ENCODE results near the gene BPIFA1.

The BPIFA1 gene

GRCh38 chr20:33282196-33282934 lies 46.6 kb downstream of the BPIFA1 start:
- H3K9me3 ChIP-seq (ENCODE audit: severe bottlenecking), result no peaks in the 10 kb centered on the region
- TF ChIP-seq, protein P1, sequence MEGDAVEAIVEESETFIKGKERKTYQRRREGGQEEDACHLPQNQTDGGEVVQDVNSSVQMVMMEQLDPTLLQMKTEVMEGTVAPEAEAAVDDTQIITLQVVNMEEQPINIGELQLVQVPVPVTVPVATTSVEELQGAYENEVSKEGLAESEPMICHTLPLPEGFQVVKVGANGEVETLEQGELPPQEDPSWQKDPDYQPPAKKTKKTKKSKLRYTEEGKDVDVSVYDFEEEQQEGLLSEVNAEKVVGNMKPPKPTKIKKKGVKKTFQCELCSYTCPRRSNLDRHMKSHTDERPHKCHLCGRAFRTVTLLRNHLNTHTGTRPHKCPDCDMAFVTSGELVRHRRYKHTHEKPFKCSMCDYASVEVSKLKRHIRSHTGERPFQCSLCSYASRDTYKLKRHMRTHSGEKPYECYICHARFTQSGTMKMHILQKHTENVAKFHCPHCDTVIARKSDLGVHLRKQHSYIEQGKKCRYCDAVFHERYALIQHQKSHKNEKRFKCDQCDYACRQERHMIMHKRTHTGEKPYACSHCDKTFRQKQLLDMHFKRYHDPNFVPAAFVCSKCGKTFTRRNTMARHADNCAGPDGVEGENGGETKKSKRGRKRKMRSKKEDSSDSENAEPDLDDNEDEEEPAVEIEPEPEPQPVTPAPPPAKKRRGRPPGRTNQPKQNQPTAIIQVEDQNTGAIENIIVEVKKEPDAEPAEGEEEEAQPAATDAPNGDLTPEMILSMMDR (IDR thresholded peaks at IDR 0.05; ENCODE audit: low read depth, low read length), result no peak
- no peak overlapping the region for H3K27ac ChIP-seq
- H3K4me3 ChIP-seq (ENCODE audit: low read depth, low read length), result no peak overlapping the region
- no peaks in the 10 kb centered on the region for H3K36me3 ChIP-seq
- no peak for DNase-seq
- no peaks in the 10 kb centered on the region for H3K27me3 ChIP-seq (ENCODE audit: insufficient read depth, low read depth, severe bottlenecking)

DNA sequence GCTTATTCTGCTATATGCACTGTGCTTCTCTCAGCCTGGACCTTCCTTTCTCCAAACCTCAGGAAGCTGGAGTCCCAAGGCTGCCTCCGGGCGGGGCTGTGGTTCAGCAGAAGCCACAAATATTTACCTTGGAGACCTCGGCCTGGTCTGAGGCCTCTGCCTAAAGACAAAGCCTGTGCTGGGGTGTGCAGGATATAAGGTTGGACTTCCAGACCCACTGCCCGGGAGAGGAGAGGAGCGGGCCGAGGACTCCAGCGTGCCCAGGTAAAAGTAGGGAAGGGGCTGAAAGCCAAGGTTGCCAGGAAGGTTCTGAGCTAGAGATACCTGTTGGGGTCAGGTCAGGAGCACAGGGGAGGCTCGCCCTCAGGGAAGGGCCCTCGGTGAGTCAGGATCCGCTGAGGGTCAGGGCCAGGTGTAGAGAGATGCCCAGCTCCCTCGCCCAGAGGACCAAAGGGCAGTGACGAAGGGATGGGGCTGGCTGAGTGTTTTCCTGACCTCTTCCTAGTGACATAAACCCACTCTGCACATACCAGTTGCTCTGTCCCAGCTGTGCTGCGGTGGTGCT lies 47.3 kb downstream of the BPIFA1 start, which contains the start of gene BPIFB1:
Gene BPIFB1, plus strand, starts transcription at position 224 of the 565 bp plus-strand sequence. CDS start 2,860 bp downstream, outside the sequence.
- H3K36me3 ChIP-seq, result no peaks in the 10 kb centered on the region
- no peak for DNase-seq
- H3K9me3 ChIP-seq (ENCODE audit: severe bottlenecking), result no peaks in the 10 kb centered on the region
- H3K27ac ChIP-seq, result no peak within 1 kb of the TSS
- TF ChIP-seq, protein P1 (IDR thresholded peaks at IDR 0.05; ENCODE audit: low read depth, low read length), result no peak
- no peak within 1 kb of the TSS for H3K4me3 ChIP-seq (ENCODE audit: low read depth, low read length)
- no peaks in the 10 kb centered on the region for H3K27me3 ChIP-seq (ENCODE audit: insufficient read depth, low read depth, severe bottlenecking)

- H3K9me3 ChIP-seq (ENCODE audit: severe bottlenecking), result no peaks in the 10 kb centered on the region
- TF ChIP-seq, protein P1 (IDR thresholded peaks at IDR 0.05; ENCODE audit: low read depth, low read length), result no peak
- no peak overlapping the region for H3K4me3 ChIP-seq (ENCODE audit: low read depth, low read length)
- no peaks in the 10 kb centered on the region for H3K27me3 ChIP-seq (ENCODE audit: insufficient read depth, low read depth, severe bottlenecking)
- DNase-seq, result no peak
- H3K27ac ChIP-seq, result no peak overlapping the region
- no peaks in the 10 kb centered on the region for H3K36me3 ChIP-seq
These were observed 48.5 kb downstream of the BPIFA1 start for GRCh38 chr20:33284284-33284683.

DNA sequence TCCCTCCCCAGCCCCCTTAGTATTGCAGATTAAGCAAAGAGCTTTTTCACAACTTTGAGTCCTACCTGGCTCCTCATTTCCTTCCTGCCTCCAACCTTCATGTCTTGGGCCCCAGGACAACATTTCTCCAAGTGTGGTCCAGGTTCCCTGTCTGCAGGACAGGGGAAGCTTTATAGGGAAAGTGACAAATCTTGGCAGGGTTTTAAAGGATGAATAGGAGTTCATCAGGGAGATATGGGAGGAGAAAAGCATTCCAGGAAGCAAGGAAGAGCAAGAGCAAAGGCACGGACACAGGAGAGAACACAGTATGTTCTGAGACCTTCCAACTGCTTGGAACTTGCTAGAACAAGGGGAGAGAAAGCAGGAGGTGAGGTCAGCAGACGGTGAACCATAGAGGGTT lies 49.1 kb downstream of the BPIFA1 start:
- TF ChIP-seq, protein P1 (IDR thresholded peaks at IDR 0.05; ENCODE audit: low read depth, low read length), result no peak
- no peak for DNase-seq
- no peaks in the 10 kb centered on the region for H3K36me3 ChIP-seq
- no peak overlapping the region for H3K4me3 ChIP-seq (ENCODE audit: low read depth, low read length)
- no peaks in the 10 kb centered on the region for H3K27me3 ChIP-seq (ENCODE audit: insufficient read depth, low read depth, severe bottlenecking)
- no peak overlapping the region for H3K27ac ChIP-seq
- no peaks in the 10 kb centered on the region for H3K9me3 ChIP-seq (ENCODE audit: severe bottlenecking)

DNA sequence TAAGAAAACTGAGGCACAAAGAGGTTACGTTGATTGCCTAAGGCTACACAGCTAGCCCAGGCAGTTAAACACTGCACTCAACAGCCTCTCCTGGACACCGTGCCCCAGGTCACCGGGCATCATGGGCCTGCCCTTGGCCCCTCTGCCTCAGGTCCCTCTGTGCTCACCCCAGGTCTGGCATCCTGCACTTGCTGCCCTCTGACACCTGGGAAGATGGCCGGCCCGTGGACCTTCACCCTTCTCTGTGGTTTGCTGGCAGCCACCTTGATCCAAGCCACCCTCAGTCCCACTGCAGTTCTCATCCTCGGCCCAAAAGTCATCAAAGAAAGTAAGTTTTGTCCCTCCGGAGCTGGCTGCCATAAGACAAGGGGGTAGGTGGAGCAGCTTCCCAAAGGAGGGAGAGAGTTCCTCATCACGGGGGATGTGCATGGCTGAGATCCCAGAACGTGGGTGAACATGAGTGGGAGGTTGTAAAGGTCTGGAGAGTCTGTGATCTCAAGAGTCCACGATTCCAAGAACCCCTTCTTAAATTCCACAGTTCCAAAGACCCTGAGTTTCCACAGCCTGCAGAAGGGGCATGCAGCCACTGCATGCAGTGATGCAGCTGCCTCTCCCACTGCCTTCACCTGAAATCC lies 50.2 kb downstream of the BPIFA1 start:
- no peak overlapping the region for H3K27ac ChIP-seq
- no peaks in the 10 kb centered on the region for H3K36me3 ChIP-seq
- DNase-seq, result no peak
- H3K4me3 ChIP-seq (ENCODE audit: low read depth, low read length), result no peak overlapping the region
- no peaks in the 10 kb centered on the region for H3K9me3 ChIP-seq (ENCODE audit: severe bottlenecking)
- H3K27me3 ChIP-seq (ENCODE audit: insufficient read depth, low read depth, severe bottlenecking), result no peaks in the 10 kb centered on the region
- TF ChIP-seq, protein P1 (IDR thresholded peaks at IDR 0.05; ENCODE audit: low read depth, low read length), result no peak
